Right ventricle myocardium superior (tissue), 1 donor: Measurements from ENCODE around the gene ZNF488. TPM values are rescaled to one million over a fixed set of nuclear protein-coding genes. Genes with fewer than 3 reads are reported as not detected.

Experiments
- ATAC-seq: fragments of 200-7000 bp; cut with Tn5 transposase; one replicate; pipeline ENCODE4 v1.9.1; 2020; ENCODE audit warnings: mild to moderate bottlenecking; ENCODE audit not compliant: poor library complexity
- DNase-seq: peaks from one replicate; pipeline ENCODE4 v3.0.0-alpha.2; 2020
- intact Hi-C: fragments of 100-400 bp; cut with DNase I; formaldehyde crosslinking; loops from one replicate; pipeline ENCODE4 v1.11.2; 2022
- total RNA-seq: library from RNA; stranded (reverse); fragmentation: NEBNext Ultra II Directional; extraction: Animal tissue kit (Norgen Biotek cat#: 25700); gene quantifications from one replicate; pipeline ENCODE4 v1.2.1, GENCODE V29; 2021
- donor health status: DM: no; HTN: yes; CAD: no; lungs with severe emphysema.

ZNF488 gene
- total RNA-seq, 1 donor from 2014 or later: not detected

- DNase-seq (no peak), ATAC-seq (no peak)
- intact Hi-C loops: no loop called here
Observed at GRCh38 chr10:47323636-47324296, 60.3 kb downstream of the ZNF488 start.

GRCh38 chr10:47323087-47323486 lies 61.0 kb downstream of the ZNF488 start:
- no peak for ATAC-seq
- DNase-seq: no peak
- intact Hi-C loops: no loop called here

GRCh38 chr10:47322300-47323061 lies 61.6 kb downstream of the ZNF488 start, which contains the start of gene GDF2:
Gene GDF2 (plus strand): TSS chr10:47322454. CDS start chr10:47322669, 215 bp downstream.
- intact Hi-C loops: no loop called here
- ATAC-seq: no peak
- DNase-seq: no peak

GRCh38 chr10:47321521-47322195 lies 62.4 kb downstream of the ZNF488 start:
- intact Hi-C loops: no loop called here
- no peak for DNase-seq
- no peak for ATAC-seq

GRCh38 chr10:47320812-47321211 lies 63.3 kb downstream of the ZNF488 start:
- ATAC-seq: no peak
- DNase-seq: no peak
- intact Hi-C loops: no loop called here

GRCh38 chr10:47319784-47320183 lies 64.3 kb downstream of the ZNF488 start:
- DNase-seq (no peak), ATAC-seq (no peak)
- intact Hi-C loops: no loop called here

GRCh38 chr10:47318706-47319105 lies 65.4 kb downstream of the ZNF488 start:
- intact Hi-C loops: no loop called here
- DNase-seq: no peak
- ATAC-seq: no peak

GRCh38 chr10:47317251-47317650 lies 66.8 kb downstream of the ZNF488 start:
- ATAC-seq: no peak
- intact Hi-C loops: no loop called here
- DNase-seq: no peak

- ATAC-seq (no peak), DNase-seq (no peak)
- intact Hi-C loops: no loop called here
Observed at GRCh38 chr10:47316131-47316530, 68.0 kb downstream of the ZNF488 start.

Other genes starting within 250 kb of the ZNF488 start
- 0.11 TPM for gene GDF10, start 84.1 kb downstream of the ZNF488 start, total RNA-seq
- gene GDF2, start 61.8 kb downstream of the ZNF488 start, total RNA-seq: not detected
- not detected for gene RBP3, start 35.9 kb downstream of the ZNF488 start, total RNA-seq
- 0.24 TPM for gene ANXA8, start 99.8 kb upstream of the ZNF488 start, total RNA-seq
- gene FAM25G, start 107.4 kb upstream of the ZNF488 start, total RNA-seq: not detected
- gene AGAP9, start 139.3 kb upstream of the ZNF488 start, total RNA-seq: 1.3 TPM